HG02588 (cell line): ENCODE measurements around the gene SLX1A.
"Not testable (repeated sequence)": the region's sequence is repeated elsewhere in the genome, so short reads cannot be mapped to it uniquely, and the experiment has no call there.

Experiments
- ATAC-seq: cut with Tn5 transposase; IDR thresholded peaks from one replicate; pipeline ENCODE4 v1.9.1; 2021; ENCODE audit warnings: mild to moderate bottlenecking, moderate library complexity; ENCODE audit not compliant: unreplicated experiment

The SLX1A gene

DNA sequence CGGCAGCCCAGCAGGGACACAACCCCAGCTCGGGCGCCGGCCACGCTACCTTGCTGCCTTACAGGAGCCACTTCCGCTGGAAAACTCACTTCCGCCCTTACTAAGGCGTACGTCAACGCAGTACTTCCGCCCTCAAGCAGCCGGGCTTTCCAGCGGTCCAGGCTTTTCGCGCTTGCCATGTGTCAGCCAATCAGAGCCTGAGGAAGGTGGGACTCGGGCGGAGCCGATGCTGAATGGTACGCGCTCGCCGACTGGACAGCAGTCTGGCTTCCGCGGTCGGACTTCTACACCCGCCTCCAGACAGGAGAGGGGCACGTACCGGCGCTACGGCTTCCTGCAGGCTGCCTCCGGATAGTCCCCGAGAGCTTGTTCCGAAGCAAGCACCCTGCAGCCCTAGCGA, at the start of gene SLX1A, which contains the start of gene BOLA2B:
Gene SLX1A (plus strand): TSS at position 261 of the 400 bp plus-strand sequence. CDS start 210 bp downstream, outside the sequence.
Gene BOLA2B (minus strand): TSS at position 52 of the 400 bp plus-strand sequence. CDS start 71 bp downstream, outside the sequence.
- ATAC-seq: peak; percentile 83

DNA sequence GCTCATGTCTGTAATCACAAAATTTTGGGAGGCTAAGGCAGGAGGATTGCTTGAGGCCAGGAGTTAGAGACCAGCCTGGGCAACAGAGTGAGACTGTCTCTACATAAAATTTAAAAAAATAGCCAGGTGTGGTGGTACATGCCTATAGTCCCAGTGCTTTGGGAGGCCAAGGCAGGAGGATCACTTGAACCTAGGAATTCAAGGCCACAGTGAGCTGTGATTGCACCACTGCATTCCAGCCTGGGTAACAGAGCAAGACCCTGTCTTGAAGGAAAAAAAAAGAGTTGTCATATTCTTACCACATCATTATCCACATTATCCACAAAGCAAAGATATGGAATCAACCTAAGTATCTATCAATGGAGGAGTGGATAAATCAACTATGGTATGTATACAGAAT, 49.7 kb upstream of the SLX1A start:
- ATAC-seq: no peak

DNA sequence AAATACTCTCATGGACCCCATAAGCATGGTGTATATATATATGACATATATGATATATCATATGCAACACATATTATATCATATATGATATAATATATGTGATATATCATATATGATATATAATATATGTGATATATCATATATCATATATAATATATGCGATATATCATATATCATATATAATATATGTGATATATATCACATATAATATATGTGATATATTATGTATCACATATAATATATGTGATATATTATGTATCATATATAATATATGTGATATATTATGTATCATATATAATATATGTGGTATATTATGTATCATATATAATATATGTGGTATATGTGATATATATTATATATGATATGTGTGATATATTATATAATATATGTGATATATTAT, 48.8 kb upstream of the SLX1A start:
- ATAC-seq: no peak

DNA sequence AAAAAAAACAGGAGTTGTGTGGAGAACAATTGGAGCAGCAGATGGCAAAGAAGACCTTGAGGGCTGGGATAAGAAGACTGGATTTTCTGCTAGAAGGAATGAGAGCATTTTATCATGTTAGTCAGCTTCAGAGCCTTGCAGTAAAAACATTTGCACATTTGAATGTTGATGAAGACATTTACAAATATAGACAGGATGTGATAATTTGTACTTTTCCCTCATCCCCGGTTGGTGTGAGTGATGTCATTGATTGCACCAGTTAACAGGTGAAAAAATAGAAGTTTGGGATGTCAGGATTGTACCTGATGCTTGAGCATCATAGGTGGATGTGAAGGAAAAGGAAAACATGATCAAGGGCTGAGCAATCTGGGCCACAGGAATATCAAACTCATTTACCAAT, 48.0 kb upstream of the SLX1A start:
- ATAC-seq: no peak

DNA sequence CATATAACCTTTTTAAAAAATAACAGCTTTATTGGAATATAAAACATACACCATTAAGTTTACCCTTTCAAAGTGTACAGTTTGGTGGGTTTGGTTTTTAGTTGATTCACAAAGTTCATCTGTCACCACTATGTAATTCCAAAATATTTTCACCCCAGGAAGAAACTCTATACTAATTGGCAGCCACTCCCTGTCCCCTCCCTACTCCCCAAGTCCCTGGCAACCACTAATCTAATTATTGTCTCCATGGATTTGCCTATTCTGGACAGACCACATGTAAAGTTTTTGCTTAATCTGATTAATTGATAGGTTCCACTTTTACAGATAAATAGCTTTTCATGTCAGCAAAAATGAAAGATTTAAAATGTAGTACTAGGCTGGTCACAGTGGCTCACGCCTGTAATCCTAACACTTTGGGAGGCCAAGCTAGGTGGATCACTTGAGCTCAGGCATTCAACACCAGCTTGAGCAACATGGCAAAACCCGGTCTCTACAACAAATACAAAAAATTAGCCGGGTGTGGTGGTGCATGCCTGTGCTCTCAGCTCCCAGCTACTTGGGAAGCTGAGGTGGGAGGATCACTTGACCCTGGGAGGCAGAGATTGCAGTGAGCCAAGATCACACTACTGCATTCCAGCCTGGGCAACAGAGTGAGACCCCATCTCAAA, 45.7 kb upstream of the SLX1A start:
- no peak for ATAC-seq

DNA sequence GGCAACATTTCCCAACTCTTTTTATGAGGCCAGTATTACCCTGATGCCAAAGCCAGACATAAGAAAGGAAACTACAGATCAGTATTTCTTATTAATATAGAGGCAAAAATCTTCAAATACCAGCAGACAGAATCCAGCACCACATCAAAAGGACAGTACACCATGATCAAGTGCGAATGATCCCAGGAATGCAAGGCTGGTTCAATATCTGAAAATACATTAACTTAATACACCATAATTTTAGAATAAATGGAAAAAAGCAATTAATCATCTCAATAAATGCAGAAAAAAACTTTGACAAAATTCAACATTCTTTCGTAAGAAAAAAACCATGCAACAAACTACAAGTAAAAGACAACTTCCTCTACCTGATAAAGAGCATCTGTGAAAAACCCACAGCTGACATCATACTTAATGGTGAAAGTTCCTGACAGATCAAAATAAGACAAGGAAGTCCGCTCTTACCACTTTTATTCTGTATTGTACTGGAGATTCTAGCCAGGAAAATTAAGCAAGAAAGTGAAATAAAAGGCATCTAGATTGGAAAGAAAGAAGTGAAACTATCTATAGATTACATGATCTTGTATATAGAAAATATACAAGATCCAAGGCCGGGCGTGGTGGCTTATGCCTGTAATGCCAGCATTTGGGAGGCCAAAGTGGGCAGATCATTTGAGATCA, 44.3 kb upstream of the SLX1A start:
- no peak for ATAC-seq

DNA sequence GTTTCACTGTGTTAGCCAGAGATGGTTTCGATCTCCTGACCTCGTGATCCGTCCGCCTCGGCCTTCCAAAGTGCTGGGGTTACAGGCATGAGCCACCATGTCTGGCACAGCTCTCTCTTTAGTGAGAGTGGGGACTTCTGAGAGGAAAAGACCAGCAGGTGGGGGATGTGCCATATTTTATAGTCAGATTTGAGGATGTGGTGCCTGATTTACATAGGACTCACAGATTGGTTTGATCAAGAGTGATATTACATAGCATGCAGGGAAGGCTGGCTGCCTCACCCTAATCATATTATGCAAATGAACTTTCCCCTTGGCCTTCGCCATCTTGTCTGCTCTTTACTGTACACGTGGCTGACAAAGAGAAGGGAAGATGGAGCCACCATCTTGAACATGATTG, 42.6 kb upstream of the SLX1A start:
- ATAC-seq: no peak

DNA sequence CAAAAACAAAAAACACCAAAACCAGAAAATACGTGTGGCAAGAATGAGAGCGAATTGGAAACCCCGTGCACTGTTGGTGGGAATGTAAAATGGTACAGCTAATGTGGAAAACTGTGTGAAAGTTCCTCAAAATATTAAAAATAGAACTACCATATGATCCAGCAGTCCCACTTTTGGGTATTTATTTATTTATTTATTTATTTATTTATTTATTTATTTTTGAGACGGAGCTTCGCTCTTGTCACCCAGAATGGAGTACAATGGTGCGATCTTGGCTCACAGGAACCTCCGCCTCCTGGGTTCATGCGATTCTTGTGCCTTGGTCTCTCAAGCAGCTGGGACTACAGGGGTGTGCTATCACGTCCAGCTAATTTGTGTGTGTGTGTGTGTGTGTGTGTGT, 41.2 kb upstream of the SLX1A start:
- no peak for ATAC-seq

DNA sequence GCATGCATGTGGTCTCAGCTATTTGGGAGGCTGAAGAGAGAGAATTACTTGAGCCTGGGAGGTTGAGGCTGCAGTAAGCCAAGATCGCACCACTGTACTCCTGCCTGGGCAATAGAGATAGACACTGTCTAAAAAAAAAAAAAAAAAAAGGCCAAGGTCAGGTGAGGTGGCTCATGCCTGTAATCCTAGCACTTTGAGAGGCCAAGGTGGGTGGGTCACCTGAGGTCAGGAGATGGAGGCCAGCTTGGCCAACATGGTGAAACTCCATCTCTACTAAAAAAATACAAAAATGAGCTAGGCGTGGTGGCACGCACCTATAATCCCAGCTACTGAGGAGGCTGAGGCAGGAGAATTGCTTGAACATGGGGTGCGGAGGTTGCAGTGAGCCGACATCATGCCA, 38.5 kb upstream of the SLX1A start:
- no peak for ATAC-seq

DNA sequence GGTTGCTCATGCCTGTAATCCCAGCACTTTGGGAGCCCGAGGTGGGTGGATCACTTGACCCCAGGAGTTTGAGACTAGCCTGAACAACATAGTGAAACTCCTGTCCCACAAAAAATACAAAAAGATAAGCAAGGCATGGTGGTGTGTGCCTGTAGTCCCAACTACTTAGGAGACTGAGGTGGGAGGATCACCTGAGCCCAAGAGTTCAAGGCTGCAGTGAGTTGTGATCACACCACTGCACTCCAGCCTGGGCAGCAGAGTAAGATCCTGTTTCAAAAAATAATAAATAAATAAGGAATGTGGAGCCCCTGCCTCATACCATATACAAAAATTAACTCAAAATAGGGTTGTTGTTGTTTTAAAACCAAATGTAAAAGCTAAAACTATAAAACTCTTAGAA, 36.5 kb upstream of the SLX1A start:
- no peak for ATAC-seq

DNA sequence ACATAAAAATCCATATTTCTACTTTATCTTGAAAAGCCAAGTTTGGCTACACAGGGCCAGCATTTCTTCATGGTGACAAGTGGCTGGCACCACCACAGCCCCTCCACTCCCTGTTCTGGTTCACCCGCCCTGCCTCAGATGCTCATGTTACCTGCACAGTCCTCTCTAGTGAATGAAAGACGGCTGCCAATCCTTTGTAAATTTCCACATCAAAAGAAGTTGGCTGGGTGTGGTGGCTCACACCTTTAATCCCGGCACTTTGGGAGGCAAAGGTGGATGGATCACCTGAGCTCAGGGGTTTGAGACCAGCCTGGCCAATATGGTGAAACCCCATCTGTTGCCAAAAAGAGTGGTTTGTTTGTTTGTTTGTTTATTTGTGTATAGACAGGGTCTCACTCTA, 30.1 kb upstream of the SLX1A start:
- no peak for ATAC-seq

DNA sequence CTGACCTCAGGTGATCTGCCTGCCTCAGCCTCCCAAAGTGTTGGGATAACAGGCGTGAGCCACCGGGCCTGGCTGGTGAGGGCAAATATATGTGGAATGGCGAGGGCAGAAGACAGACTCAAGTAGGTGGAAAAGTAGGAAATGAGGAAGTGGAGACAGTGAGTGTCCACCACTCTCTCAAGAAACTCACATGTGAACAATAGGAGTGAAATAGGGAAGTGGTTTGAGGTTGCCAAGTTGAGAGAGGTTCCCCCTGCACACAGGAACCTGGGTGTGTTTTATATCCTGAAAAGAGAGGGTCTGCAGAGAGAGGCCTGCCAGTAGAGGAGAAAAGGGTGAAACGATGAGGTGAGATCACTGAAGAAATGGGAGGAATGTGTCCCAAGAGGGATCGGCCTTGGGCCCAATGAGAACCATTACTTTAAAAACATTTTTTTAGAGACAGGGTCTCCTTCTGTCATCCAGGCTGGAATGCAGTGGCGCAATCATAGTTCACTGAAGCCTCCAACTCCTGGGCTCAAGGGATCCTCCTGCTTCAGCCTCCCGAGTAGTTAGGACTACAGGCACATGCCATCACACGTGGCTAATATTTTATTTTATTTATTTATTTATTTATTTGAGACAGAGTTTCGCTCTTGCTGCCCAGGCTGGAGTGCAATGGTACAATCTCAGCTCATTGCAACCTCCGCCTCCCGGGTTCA, 27.3 kb upstream of the SLX1A start:
- ATAC-seq: no peak

DNA sequence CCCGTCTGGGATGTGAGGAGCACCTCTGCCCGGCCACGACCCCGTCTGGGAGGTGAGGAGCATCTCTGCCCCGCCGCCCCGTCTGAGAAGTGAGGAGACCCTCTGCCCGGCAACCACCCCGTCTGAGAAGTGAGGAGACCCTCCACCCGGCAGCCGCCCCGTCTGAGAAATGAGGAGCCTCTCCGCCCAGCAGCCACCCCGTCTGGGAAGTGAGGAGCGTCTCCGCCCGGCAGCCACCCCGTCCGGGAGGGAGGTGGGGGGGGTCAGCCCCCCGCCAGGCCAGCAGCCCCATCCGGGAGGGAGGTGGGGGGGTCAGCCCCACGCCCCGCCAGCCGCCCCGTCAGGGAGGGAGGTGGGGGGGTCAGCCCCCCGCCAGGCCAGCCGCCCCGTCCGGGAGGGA, 24.9 kb upstream of the SLX1A start:
- ATAC-seq: not testable (repeated sequence)

DNA sequence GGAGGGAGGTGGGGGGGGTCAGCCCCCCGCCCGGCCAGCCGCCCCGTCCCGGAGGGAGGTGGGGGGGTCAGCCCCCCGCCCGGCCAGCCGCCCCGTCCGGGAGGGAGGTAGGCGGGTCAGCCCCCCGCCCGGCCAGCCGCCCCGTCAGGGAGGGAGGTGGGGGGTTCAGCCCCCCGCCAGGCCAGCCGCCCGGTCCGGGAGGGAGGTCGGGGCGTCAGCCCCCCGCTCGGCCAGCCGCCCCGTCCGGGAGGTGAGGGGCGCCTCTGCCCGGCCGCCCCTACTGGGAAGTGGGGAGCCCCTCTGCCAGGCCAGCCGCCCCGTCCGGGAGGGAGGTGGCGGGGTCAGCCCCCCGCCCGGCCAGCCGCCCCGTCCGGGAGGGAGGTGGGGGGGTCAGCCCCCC, 24.3 kb upstream of the SLX1A start:
- ATAC-seq: not testable (repeated sequence)

DNA sequence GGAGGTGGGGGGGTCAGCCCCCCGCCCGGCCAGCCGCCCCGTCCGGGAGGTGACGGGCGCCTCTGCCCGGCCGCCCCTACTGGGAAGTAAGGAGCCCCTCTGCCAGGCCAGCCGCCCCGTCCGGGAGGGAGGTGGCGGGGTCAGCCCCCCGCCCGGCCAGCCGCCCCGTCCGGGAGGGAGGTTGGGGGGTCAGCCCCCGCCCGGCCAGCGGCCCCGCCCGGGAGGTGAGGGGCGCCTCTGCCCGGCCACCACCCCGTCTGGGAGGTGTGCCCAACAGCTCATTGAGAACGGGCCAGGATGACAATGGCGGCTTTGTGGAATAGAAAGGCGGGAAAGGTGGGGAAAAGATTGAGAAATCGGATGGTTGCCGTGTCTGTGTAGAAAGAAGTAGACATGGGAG, 23.5 kb upstream of the SLX1A start:
- not testable (repeated sequence) for ATAC-seq

DNA sequence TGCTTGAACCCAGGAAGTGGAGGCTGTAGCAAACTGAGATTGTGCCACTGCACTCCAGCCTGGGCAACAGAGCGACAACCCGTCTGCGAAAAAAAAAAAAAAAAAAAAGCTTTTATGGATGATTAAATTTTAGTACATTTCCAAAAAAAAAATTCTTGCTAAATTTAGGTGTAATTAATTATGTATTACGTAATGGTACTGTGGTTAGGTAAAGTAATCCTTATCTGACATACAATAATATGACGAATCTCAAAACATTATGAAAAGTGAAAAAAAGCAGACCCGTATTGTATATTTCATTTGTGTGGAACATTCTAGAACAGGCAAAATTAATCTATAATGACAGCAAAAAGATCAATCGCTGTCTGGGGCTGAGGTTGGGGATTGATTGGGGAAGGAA, 20.6 kb upstream of the SLX1A start:
- ATAC-seq: no peak

DNA sequence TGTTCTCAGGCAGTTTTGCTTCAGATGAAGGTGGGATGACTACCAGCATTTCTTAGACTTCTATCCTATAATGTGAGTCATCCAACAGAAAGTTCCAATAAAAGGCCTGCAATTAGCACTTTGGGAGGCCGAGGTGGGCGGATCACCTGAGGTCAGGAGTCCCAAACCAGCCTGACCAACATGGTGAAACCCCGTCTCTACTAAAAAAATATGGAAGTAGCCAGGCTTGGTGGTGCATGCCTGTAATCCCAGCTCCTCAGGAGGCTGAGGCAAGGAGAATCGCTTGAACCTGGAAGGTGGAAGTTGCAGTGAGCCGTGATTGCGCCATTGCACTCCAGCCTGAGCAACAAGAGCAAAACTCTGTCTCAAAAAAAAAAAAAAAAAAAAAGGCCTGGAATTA, 16.8 kb upstream of the SLX1A start:
- not testable (repeated sequence) for ATAC-seq

DNA sequence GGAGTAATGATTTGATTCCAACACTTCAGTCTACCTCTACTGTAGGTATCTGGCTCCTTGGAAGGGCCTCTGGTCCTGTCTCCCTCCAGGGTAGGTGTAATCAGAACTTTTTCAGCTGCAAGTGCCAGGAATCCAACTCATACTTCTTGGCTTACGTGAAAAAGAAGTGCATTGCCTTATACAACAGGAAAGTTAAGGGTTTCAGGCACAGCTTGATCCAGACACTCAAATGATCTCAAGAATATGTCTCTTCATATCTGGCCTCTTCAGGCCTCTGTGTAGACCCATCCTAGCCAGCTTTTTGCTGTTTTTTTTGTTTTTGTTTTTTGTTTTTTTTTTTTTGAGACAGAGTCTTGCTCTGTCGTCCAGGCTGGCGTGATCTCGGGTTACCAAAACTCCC, 14.5 kb upstream of the SLX1A start:
- no peak for ATAC-seq

DNA sequence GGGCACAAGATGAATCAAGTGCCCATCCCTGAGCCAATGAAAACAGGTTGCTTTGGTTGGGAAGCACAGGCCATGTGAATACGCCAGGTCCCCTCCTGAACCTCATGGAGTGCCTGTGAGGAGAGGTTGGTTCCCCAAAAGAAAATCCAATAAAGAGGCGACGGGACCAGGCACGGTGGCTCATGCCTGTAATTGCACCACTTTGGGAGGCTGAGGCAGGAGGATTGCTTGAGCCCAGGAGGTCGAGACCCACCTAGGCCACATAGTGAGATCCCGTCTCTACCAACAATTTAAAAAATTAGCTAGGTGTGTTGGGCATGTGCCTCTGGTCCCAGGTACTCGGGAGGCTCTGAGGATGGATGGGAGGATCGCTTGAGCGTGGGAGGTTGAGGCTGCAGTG, 13.7 kb upstream of the SLX1A start:
- ATAC-seq: no peak

DNA sequence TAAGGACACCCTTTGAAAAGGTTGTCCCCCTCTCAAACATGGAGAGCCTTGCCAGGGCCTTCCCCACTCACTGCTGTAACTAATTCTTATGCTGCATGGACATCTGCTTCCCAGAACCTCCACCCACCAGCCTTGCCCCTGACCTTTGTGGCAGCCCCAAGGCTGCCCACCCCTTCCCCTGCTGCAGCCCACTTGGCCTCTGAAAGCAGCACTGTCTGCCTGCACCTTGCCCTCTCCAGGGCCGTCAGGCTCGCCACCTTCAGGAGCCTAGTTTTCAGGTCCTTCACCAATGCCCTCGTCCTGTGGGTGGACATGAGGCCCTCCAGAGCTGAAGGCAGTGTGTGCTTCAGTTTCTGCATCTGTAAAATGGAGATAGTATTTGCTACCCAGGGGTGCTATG, 12.9 kb upstream of the SLX1A start:
- no peak for ATAC-seq

DNA sequence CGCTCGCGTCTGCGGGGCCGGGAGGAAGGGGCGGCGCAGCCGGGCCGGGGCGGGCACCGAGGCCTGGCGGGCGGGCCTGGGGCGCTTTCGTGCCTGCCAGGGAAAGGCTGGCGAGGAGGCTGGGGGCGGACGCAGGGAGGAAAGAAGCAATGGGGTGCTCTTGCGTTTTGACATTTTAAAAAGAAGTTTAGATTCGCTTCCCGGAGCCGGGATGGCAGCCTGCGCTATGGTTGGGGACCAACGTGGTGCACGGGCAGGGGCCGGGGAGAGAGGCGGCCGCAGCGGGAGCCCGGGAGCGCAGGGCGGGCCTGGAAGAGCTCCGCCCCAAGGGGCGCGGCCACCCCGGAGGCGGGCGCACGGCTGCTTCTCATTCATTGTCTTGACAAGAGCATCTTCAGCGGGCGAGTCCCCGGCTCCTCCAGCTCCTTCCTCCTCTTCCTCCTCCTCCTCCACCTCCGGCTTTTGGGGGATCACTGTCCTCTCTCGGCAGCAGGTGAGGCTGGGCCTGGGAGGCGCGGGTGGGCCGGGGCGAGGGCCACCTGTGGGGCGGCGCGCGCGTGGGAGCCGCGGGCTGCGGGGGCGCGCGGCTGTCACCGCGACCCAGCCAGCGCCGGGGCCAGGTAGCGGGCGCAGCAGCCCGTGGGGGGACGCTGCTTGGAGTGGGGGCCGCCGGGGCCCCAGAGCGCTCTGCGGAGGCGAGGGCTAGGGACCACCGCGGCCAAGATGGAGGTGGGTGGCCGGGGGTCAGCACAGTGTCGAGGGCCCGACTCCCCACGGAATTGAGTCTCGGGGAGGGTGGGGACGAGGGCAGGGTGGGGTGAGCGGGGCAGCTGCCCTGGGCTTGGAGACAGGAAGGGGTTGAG, 10.2 kb upstream of the SLX1A start, which contains the start of gene CORO1A:
Gene CORO1A (plus strand): TSS at position 370 of the 863 bp plus-strand sequence. CDS start 1,608 bp downstream, outside the sequence.
- ATAC-seq: peak; percentile 52
